Trophoblast cell (in vitro differentiated cells and primary cell): ENCODE measurements around the gene SLC39A9.

Experiments used
- DNase-seq, 2 donors: peaks; one replicate each; pipeline ENCODE4 v3.0.0-alpha.2; 2016
- H2AFZ ChIP-seq: 2 replicates; pipeline ENCODE4 v1.6.1; 2013; ENCODE audit warnings: low read length, moderate library complexity, mild to moderate bottlenecking; ENCODE audit not compliant: insufficient read depth, poor library complexity
- H2AK5ac ChIP-seq: 2 replicates; pipeline ENCODE4 v1.6.1; 2013; ENCODE audit warnings: mild to moderate bottlenecking, low read length
- H2BK120ac ChIP-seq: 2 replicates; pipeline ENCODE4 v1.6.1; 2013; ENCODE audit warnings: low read length, mild to moderate bottlenecking, moderate library complexity; ENCODE audit not compliant: insufficient read depth, poor library complexity
- H2BK12ac ChIP-seq: 2 replicates; pipeline ENCODE4 v1.6.1; 2013; ENCODE audit warnings: mild to moderate bottlenecking, low read length, moderate library complexity
- H2BK5ac ChIP-seq: 2 replicates; pipeline ENCODE4 v1.6.1; 2013; ENCODE audit warnings: low read length, low read depth, moderate library complexity, mild to moderate bottlenecking; ENCODE audit not compliant: poor library complexity
- H3K14ac ChIP-seq: 2 replicates; pipeline ENCODE4 v1.6.1; 2013; ENCODE audit warnings: mild to moderate bottlenecking, low read length
- H3K18ac ChIP-seq: 2 replicates; pipeline ENCODE4 v1.6.1; 2013; ENCODE audit warnings: mild to moderate bottlenecking, low read length
- H3K23ac ChIP-seq: 2 replicates; pipeline ENCODE4 v1.6.1; 2013; ENCODE audit warnings: low read length
- H3K27ac ChIP-seq: 2 replicates; pipeline ENCODE4 v1.5.1; 2013; ENCODE audit warnings: low read depth, mild to moderate bottlenecking, inconsistent platforms, low read length, moderate library complexity
- H3K27me3 ChIP-seq: 2 replicates; pipeline ENCODE4 v1.6.1; 2013; ENCODE audit warnings: inconsistent platforms, mild to moderate bottlenecking, low read length, moderate library complexity; ENCODE audit not compliant: insufficient read depth
- H3K36me3 ChIP-seq, 2 experiments: 1 replicate in 1 of 2; 2 replicates in 1 of 2; pipeline ENCODE4 v1.6.1; 2013; ENCODE audit warnings: low read length in 2 of 2, mild to moderate bottlenecking in 2 of 2, moderate library complexity in 1 of 2; ENCODE audit not compliant: insufficient read depth in 2 of 2, control insufficient read depth in 1 of 2
- H3K4ac ChIP-seq: 2 replicates; pipeline ENCODE4 v1.6.1; 2013; ENCODE audit warnings: low read depth, mild to moderate bottlenecking, low read length, moderate library complexity
- H3K4me1 ChIP-seq, 2 experiments: 1 replicate in 1 of 2; 2 replicates in 1 of 2; pipeline ENCODE4 v1.6.1; 2013; ENCODE audit warnings: low read length in 2 of 2, mild to moderate bottlenecking in 2 of 2, moderate library complexity in 1 of 2; ENCODE audit not compliant: insufficient read depth in 2 of 2, control insufficient read depth in 1 of 2
- H3K4me2 ChIP-seq: 2 replicates; pipeline ENCODE4 v1.6.1; 2013; ENCODE audit warnings: inconsistent platforms, mild to moderate bottlenecking, low read length, moderate library complexity
- H3K4me3 ChIP-seq: 2 replicates; pipeline ENCODE4 v1.5.1; 2013; ENCODE audit warnings: mild to moderate bottlenecking, low read depth, low read length, inconsistent platforms
- H3K79me1 ChIP-seq: one replicate; pipeline ENCODE4 v1.6.1; 2013; ENCODE audit warnings: low read length
- H3K79me2 ChIP-seq: 2 replicates; pipeline ENCODE4 v1.6.1; 2013; ENCODE audit warnings: low read length, mild to moderate bottlenecking; ENCODE audit not compliant: control insufficient read depth, insufficient read depth, poor library complexity
- H3K9ac ChIP-seq: 2 replicates; pipeline ENCODE4 v1.6.1; 2013; ENCODE audit warnings: mild to moderate bottlenecking, low read length
- H3K9me3 ChIP-seq: 2 replicates; pipeline ENCODE4 v1.6.1; 2013; ENCODE audit warnings: low read depth, mild to moderate bottlenecking, control low read depth, inconsistent platforms, low read length; ENCODE audit not compliant: insufficient read depth
- H4K12ac ChIP-seq: 2 replicates; pipeline ENCODE4 v1.6.1; 2013; ENCODE audit warnings: low read depth, mild to moderate bottlenecking, low read length, moderate library complexity
- H4K8ac ChIP-seq: 2 replicates; pipeline ENCODE4 v1.6.1; 2013; ENCODE audit warnings: low read depth, mild to moderate bottlenecking, low read length, moderate library complexity
- H4K91ac ChIP-seq: one replicate; pipeline ENCODE4 v1.6.1; 2013; ENCODE audit warnings: low read depth, mild to moderate bottlenecking, low read length, moderate library complexity
- WGBS: extraction: QIAGEN DNeasy Blood & Tissue Kit; methylation state at CpG from one replicate; pipeline ENCODE4 v1.1.7; 2013; ENCODE audit warnings: missing lambda C conversion rate; ENCODE audit not compliant: insufficient read length, insufficient coverage; ENCODE audit errors: extremely low coverage; 5-methylcytosine and 5-hydroxymethylcytosine counted together

SLC39A9 gene

GRCh38 chr14:69504775-69505174, 106.3 kb downstream of the SLC39A9 start:
- Histone ChIP-seq H3K27ac (no peak overlapping the region), H4K12ac (no peak overlapping the region), H2BK120ac (no peak overlapping the region), H3K18ac (no peak overlapping the region), H4K8ac (no peak overlapping the region), H2BK12ac (no peak overlapping the region), H3K4me1 (no peaks in the 10 kb centered on the region), H3K36me3 (no peaks in the 10 kb centered on the region), H3K9me3 (no peaks in the 10 kb centered on the region), H3K4me3 (no peak overlapping the region), H3K4me2 (no peak overlapping the region), H3K79me2 (no peaks in the 10 kb centered on the region), H3K27me3 (no peaks in the 10 kb centered on the region), H4K91ac (no peak overlapping the region), H2AK5ac (no peak overlapping the region), H2BK5ac (no peak overlapping the region), H3K9ac (no peak overlapping the region), H2AFZ (no peak overlapping the region), H3K4ac (no peak overlapping the region), H3K23ac (no peak overlapping the region), H3K79me1 (no peaks in the 10 kb centered on the region), H3K14ac (no peak overlapping the region)
- no peak for DNase-seq
- WGBS, result no CpG with 5 or more reads among the region's 1 CpG

GRCh38 chr14:69505338-69506240, 107.1 kb downstream of the SLC39A9 start:
- H4K8ac ChIP-seq, result no peak overlapping the region
- H3K23ac ChIP-seq, result no peak overlapping the region
- H3K79me1 ChIP-seq, result no peaks in the 10 kb centered on the region
- peak in 1 of 2 donors; percentile 18 for DNase-seq
- no peak overlapping the region for H2BK12ac ChIP-seq
- no peaks in the 10 kb centered on the region for H3K27me3 ChIP-seq
- no peak overlapping the region for H2AFZ ChIP-seq
- no peaks in the 10 kb centered on the region for H3K9me3 ChIP-seq
- no peak overlapping the region for H2BK5ac ChIP-seq
- H3K14ac ChIP-seq, result no peak overlapping the region
- no peak overlapping the region for H3K27ac ChIP-seq
- no peak overlapping the region for H3K9ac ChIP-seq
- H3K4me1 ChIP-seq, result no peaks in the 10 kb centered on the region
- H4K12ac ChIP-seq, result no peak overlapping the region
- H3K4me3 ChIP-seq, result no peak overlapping the region
- no peaks in the 10 kb centered on the region for H3K36me3 ChIP-seq
- H3K18ac ChIP-seq, result no peak overlapping the region
- no peaks in the 10 kb centered on the region for H3K79me2 ChIP-seq
- no peak overlapping the region for H3K4me2 ChIP-seq
- no CpG with 5 or more reads among the region's 8 CpGs for WGBS
- H4K91ac ChIP-seq, result no peak overlapping the region
- no peak overlapping the region for H3K4ac ChIP-seq
- H2AK5ac ChIP-seq, result no peak overlapping the region
- no peak overlapping the region for H2BK120ac ChIP-seq

GRCh38 chr14:69506241-69506595, 107.7 kb downstream of the SLC39A9 start:
- Histone ChIP-seq H3K27ac (no peak overlapping the region), H2AFZ (no peak overlapping the region), H3K23ac (no peak overlapping the region), H3K14ac (no peak overlapping the region), H4K91ac (no peak overlapping the region), H3K4me2 (no peak overlapping the region), H3K9ac (no peak overlapping the region), H3K36me3 (no peaks in the 10 kb centered on the region), H2BK12ac (no peak overlapping the region), H4K12ac (no peak overlapping the region), H2BK5ac (no peak overlapping the region), H3K27me3 (no peaks in the 10 kb centered on the region), H3K79me2 (no peaks in the 10 kb centered on the region), H3K18ac (no peak overlapping the region), H3K4me3 (no peak overlapping the region), H4K8ac (no peak overlapping the region), H3K4me1 (no peaks in the 10 kb centered on the region), H3K79me1 (no peaks in the 10 kb centered on the region), H3K4ac (no peak overlapping the region), H3K9me3 (no peaks in the 10 kb centered on the region), H2AK5ac (no peak overlapping the region), H2BK120ac (no peak overlapping the region)
- DNase-seq, result no peak
- WGBS, result no CpG with 5 or more reads among the region's 1 CpG
